GM21528 (cell line): ENCODE measurements around the gene PHAF1.
A peak's percentile ranks its signal among the peaks of the same experiment; 100 is the strongest.

Experiments used
- ATAC-seq: cut with Tn5 transposase; IDR thresholded peaks from one replicate; pipeline ENCODE4 v1.9.1; 2021; ENCODE audit warnings: mild to moderate bottlenecking, moderate library complexity; ENCODE audit not compliant: unreplicated experiment, low FRiP score

The PHAF1 gene

GRCh38 chr16:67109407-67110135 is at the start of gene PHAF1:
TSS of gene PHAF1 (plus strand) at chr16:67109941. CDS start at chr16:67110176, 235 bp downstream.
- ATAC-seq, result peak; percentile 84

DNA sequence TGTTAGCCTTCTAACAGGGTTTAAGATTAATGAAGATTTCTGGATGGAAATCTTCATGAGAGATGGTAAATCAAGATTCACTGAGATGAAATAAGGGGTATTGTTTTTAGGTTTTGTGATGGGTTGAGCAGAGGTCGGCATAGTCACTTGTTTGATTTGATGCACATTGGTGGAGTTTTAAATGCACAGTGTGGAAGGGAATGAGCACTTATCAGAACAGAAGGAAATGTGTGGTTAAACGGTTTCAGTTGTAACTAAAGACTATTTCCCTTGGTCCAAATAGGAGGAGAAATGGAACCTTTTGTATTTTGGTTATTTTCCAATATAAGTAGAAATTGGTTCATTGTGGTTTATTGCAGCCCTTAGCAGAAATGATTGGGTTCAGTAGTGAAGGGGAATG is 46.7 kb upstream of the PHAF1 start:
- no peak for ATAC-seq

DNA sequence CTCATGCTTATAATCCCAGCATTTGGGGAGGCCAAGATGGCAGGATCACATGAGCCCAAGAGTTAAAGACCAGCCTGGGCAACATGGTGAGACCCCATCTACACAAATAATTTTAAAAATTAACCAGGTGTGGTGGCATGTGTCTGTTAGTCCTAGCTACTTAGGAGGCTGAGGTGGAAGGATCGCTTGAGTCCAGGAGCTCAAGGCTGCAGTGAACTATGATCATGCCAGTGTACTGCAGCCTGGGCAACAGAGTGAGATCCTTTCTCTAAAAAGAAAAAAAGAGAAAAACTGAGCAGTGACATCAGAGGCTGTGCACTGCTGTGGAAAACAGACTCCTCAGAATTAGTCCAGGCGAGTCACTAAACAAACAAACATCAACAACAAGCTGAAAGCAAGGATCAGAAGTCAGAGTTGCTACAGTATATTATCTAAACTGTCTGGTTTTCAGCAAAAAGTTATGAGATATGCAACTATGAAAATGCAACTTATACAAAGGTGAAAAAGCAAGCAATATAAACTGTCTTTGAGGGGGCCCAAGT is 41.5 kb upstream of the PHAF1 start:
- ATAC-seq, result no peak

DNA sequence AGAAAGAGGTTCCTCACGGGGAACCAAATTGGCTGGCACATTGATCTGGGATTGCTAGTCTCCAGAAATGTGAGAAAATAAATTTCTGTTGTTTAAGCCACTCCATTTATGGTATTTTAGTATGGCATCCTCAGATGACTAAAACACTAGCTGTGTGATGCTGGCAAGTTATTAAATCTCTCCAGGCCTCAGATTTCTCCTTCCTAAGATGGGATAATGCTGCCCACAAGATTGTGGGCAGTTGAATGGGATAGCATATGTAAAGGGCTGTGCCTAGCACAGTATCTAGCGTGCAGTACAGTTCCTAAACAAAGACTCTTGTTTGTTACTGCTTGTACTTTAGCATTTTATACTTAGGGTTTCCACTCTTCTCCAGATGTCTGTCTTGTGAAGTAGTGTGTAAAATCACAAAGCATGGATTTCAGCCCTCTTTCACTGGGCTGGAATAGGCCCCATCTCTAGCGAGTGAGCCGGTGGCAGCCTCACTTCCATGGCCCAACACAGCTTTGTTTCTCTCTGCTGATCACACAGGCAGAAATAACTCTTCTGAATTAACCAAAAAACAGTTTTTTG is 38.2 kb upstream of the PHAF1 start:
- no peak for ATAC-seq

DNA sequence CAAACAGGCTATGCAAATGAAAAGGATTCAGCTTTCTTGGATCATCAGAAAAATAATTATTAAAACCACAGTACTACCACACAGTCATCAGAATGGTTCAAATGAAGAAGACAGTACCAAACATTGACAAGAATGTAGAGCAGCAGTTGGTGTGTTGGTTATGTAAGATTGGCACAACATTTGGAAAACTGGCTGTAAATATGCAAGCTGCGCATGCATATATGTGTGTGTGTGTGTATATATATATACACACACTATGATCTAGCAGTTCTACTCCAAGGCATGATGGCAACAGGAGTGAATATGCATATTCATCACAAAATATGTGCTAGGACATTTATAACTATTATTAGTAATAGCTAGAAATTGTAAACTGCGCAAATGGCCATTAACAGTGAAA is 34.4 kb upstream of the PHAF1 start:
- ATAC-seq, result no peak

DNA sequence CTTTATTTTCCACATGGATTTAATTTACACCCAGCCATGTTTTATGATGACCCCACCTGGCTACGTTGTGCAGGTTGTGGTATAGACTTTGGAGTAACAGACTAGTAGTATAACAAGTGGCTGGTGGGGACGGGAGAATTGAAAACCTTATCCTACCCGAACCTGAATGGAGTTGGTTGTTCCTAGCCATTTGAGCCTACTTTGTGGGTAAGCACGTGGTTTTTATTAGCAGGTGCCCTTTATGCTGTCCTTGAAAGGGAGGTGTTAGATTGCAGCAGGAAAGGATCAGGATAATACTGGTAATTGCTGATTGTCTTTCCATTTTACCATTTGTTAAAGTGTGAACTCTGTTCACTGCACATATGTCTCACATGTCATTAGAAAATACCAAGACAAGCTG is 31.9 kb upstream of the PHAF1 start:
- no peak for ATAC-seq

DNA sequence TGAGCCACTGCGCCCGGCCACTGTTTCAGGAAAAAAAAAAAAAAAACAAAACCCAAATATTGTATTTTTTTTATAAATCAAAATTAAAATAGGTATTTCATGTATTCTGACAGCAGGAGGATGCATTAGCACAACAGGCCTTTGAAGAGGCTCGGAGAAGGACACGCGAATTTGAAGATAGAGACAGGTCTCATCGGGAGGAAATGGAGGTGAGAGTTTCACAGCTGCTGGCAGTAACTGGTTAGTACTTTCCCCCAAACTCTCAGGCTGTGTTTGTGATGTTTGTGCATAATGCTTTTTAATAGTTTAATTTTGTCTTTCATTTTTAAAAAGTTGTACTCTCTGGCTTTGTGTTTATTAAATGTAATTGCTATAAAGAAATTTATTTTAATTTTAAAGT is 27.6 kb upstream of the PHAF1 start:
- ATAC-seq, result no peak

- ATAC-seq, result no peak
Measured at GRCh38 chr16:67082891-67083290, 26.9 kb upstream of the PHAF1 start.

GRCh38 chr16:67084345-67085028 is 25.3 kb upstream of the PHAF1 start:
- ATAC-seq, result peak; percentile 66

GRCh38 chr16:67086822-67087221 is 22.9 kb upstream of the PHAF1 start:
- no peak for ATAC-seq

- no peak for ATAC-seq
Measured at GRCh38 chr16:67087291-67087690, 22.4 kb upstream of the PHAF1 start.

GRCh38 chr16:67087803-67088202 is 21.9 kb upstream of the PHAF1 start:
- ATAC-seq, result no peak

DNA sequence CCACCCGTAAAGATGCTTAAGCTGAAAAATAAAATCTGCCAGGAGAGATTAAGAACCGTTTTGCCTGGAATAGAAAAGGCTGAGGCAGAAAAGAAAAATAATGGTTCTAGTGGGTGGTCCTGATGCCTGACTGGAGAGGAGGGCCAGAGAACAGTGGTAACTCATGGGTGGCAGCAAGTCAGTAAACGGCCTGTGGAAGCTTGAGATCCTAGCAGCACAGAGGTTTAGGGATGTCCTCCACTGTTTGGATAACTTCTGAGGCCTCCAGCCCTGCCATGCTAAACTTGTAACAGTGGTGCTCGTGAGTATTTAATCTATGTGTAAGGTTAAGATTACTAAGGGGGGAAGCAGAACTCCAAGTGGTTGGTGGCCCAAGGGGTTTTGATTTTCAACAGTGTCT is 21.2 kb upstream of the PHAF1 start:
- no peak for ATAC-seq

DNA sequence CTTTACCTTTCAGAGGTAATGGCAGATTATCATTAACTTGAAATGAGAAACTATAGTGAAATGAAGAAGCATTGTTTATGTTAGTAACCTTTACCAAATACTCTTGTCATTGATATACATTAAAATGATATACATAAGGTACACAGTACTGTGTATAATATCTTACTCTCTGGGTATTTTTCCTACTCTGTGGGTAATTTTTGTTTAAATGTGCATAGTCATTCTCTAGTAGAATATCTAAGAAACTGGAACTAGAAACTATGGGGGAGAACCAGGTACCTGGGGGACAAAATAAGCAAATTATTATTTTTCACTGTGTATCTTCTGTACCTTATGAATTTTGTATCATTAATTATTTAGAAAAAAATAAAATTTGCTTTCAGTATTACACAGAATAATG is 20.6 kb upstream of the PHAF1 start:
- ATAC-seq, result no peak

DNA sequence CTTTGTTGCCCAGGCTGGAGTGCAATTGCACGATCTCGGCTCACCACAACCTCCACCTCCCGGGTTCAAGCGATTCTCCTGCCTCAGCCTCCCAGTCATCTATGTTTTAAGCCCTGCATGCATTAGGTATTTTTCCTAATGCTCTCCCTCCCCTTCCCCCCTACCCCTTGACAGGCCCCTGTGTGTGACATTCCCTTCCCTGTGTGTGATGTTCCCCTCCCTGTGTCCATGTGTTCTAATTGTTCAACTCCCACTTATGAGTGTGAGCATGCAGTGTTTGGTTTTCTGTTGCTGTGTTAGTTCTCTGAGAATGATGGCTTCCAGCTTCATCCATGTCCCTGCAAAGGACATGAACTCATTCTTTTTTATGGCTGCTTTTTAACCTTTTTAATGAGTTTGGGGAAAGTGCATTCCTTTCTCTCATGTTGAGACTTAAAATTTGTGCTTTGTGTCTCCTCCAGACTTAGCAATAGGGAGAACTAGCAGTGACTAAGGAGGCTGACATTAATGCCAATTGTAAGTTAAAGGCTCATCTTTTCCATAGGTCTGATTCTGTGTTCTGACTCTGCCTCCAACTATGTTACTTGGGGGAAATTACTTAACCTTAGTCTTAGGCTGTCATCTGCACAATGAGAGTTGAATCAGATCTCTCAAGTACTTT is 17.7 kb upstream of the PHAF1 start:
- ATAC-seq, result no peak

DNA sequence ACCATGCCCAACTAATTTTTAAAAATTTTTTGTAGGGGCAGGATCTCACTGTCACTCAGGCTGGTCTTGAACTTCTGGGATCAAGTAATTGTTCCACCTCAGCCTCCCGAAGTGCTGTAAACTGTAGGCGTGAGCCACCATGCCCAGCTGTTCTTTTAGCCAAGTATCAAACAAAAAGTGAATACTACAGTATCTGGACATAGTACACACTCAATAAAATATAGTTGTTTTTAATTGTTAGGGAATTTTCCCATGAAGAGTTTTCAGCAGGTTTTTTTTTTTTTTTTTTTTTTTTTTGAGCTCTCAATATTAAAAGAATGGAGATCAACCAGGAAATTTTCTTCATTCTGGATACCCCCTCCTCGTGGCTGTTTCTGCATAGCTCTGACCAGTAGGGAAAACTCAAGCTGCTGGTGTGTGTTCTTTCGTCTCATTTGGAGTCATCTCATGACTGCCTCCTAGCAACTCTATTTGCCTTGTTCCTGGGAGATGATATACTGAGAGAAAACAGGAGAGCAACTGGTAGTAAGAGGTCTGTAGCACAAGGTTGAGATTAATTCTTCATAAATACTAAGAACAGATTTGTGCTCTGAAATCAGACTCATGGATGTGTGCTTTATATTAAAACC is 16.5 kb upstream of the PHAF1 start:
- no peak for ATAC-seq

DNA sequence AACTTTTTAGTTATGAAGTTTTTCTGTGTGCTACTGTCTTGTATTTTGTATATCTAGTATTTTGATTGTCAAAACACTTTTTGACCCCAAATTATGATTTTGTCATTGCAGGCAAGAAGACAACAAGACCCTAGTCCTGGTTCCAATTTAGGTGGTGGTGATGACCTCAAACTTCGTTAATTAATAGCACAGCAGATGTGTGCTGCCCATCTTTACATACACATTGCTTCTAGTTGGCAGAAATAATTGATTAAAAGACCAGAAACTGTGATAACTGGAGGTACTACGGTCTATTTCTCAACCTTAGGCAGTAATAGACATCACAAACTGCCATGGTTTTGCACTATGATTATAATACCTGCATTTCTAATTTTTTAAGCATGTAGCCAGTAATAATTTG is 11.1 kb upstream of the PHAF1 start:
- no peak for ATAC-seq

GRCh38 chr16:67100569-67101310 is 9.0 kb upstream of the PHAF1 start:
- ATAC-seq, result no peak

- ATAC-seq, result no peak
Measured at GRCh38 chr16:67101311-67102082, 8.2 kb upstream of the PHAF1 start.
